Activated CD4-positive, alpha-beta T cell treated with anti-CD3 and anti-CD28 coated beads for 24 hours (primary cell): ENCODE measurements around the gene RAPGEF6.
"Not testable (repeated sequence)": the region's sequence is repeated elsewhere in the genome, so short reads cannot be mapped to it uniquely, and the experiment has no call there.

Experiments used
- DNase-seq, 2 donors: peaks; one replicate each; pipeline ENCODE4 v3.0.0-alpha.2; 2020; ENCODE audit warnings: low read depth in 2 of 2

RAPGEF6 gene

GRCh38 chr5:131640043-131640856 is 5.2 kb upstream of the RAPGEF6 start:
- peak; percentile 31 to 54 for DNase-seq

DNA sequence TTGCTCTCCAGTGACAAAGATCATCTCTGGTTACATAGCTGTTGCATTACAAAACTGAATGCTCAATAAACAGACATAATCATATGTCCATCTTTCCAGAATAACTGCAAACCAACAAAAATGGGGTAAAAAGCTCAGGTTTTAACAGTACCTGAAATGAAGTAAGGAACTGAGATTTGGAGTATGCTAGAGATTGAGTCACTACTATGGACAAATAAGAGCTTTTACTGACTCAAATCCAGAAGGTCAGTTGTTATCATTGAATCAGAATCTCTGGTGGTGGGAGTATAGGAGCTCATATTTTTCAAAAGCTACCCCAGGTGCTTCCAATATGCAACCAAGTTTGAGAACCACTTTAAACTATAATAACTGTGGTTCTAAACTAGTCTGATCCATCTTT is 4.1 kb upstream of the RAPGEF6 start:
- no peak for DNase-seq

DNA sequence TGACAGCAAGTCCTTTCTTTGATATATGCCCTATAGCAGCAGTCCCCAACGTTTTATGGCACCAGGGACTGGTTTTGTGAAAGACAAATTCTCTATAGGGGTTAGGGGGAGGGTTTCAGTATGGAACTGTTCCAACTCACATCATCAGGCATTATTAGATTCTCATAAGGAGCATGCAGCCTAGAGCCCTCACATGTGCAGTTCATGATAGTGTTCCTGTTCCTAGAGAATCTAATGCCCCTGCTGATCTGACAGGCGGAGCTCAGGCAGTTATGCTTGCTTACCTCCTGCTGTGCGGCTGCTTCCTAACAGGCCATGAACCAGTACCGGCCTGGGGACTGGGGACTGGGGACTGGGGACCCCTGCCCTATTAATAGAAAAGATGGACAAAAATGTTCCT is 2.7 kb upstream of the RAPGEF6 start:
- no peak for DNase-seq

- DNase-seq: peak in 1 of 2 donors; percentile 7
Observed at GRCh38 chr5:131635684-131636572, 899 bp upstream of the RAPGEF6 start.

- peak; percentile 19 to 23 for DNase-seq
Observed at GRCh38 chr5:131634666-131634995, 398 bp downstream of the RAPGEF6 start.

- no peak for DNase-seq
Observed at GRCh38 chr5:131634238-131634637, 791 bp downstream of the RAPGEF6 start.

- no peak for DNase-seq
Observed at GRCh38 chr5:131633830-131634229, 1.2 kb downstream of the RAPGEF6 start.

- no peak for DNase-seq
Observed at GRCh38 chr5:131630963-131631350, 4.1 kb downstream of the RAPGEF6 start.

DNA sequence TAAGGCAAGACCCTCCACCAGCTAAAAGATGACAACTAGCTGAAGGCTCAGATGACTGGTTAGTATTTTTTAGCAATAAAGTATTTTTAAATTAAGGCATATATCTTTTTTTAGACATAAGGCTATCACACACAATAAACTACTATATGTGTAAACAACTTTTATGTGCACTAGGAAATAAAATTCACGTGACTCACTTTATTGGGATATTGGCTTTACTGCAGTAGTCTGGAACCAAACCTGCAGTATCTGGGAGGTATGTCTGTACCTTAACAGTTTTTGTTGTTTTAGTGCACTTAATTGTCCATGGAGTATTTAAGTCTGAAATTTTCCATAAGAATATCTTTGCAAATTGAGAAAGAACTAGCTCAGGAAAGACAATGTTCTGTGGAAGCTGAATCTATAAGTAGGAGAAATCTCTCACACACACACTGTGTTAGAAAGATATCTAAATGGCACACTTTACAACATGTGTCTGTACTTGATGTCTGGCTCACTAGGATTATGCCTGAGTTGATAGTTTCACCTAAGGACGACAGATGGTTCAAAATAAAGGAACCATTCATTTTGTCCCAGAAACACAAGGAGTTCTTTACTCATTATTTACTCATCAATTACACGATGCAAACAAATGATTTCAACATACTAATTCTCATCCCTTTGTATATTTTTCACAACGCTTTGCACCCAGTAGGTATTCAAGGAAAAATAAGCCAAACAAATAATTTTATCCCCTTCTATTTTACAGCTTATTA is 4.6 kb downstream of the RAPGEF6 start:
- no peak for DNase-seq

DNA sequence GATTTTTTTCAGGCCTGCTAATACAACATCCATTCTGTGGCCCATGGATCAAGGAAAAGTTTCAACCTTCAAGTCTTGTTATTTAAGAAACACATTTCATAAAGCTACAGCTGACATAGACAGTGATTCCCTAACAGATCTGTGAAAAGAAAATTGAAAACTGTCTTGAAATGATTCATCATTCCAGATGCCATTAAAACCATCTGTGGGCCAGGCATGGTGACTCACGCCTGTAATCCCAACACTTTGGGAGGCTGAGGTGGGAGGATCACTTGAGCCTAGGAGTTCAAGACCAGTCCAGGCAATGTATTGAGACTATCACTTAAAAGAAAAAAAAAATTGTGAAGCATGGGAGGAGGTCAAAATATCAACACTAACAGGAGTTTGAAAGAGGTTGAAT is 6.0 kb downstream of the RAPGEF6 start:
- no peak for DNase-seq

DNA sequence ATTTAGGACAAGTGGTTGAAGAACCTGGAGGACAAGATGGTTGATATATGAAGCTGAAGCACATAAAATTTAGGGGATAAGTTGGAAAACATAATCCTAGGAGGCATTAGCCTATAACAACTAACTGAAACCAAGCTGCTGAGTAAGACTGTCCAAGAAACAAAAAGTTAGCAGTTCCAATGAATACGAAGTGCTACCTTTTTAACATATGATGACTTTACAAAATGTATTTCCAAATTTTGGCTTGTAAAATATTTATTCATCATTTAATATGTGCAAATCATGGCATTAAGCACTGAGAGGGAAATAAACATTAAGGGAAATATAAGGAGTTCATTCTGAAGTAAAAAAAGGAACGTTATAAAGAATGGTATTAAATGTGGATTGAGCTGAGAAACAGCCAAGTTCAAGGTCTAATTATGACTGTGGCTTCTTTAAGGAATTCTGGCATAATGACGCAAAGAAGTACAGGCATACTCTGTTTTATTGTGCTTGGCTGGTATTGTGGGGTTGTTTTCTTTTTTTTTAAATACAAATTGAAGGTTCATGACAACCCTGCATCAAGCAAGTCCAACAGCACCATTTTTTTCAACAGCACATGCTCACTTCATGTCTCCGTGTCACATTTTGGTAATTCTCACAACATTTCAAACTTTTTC is 7.7 kb downstream of the RAPGEF6 start:
- no peak for DNase-seq

DNA sequence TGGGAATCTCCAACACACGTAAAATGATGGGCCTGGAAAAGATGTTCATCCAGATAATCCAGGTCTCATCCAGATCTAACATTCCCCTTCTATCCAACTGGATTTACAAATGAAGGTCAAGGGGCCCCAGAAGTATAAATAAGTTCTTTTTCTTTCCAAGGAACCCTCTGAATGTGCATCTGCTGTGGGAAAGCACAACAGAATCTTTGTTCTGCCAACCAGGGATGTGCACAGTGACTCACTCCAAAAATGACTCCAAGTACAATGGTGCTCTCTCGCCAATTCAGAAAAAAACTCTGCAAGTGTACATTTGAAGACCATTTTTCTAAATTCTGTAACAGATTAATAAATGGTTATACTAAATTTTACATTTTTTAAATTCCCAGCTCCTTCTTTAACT is 12.4 kb downstream of the RAPGEF6 start:
- no peak for DNase-seq

- DNase-seq: not testable (repeated sequence)
Observed at GRCh38 chr5:131621164-131621563, 13.9 kb downstream of the RAPGEF6 start.

- DNase-seq: no peak
Observed at GRCh38 chr5:131619102-131619501, 15.9 kb downstream of the RAPGEF6 start.

- no peak for DNase-seq
Observed at GRCh38 chr5:131617140-131617822, 17.7 kb downstream of the RAPGEF6 start.

GRCh38 chr5:131615957-131616356 is 19.1 kb downstream of the RAPGEF6 start:
- no peak for DNase-seq

DNA sequence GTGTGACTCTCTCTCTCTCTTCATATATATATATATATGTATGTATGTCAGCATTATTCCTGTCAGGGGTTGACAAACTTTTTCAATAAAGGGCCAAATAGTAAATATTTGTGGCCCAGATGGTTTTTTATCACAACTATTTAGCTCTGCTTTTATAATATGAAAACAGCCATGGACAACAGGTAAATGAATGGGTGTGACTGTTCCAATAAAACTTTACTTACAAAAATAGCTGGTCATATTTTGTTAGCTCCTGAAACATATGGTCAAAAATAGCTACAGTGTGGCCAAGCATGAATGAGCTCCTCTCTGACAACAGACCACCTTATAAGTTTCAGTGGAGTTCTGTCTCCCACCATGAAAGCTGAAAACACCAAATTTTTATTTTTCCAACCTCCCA is 21.6 kb downstream of the RAPGEF6 start:
- no peak for DNase-seq

GRCh38 chr5:131611064-131611381 is 24.0 kb downstream of the RAPGEF6 start:
- DNase-seq: no peak

DNA sequence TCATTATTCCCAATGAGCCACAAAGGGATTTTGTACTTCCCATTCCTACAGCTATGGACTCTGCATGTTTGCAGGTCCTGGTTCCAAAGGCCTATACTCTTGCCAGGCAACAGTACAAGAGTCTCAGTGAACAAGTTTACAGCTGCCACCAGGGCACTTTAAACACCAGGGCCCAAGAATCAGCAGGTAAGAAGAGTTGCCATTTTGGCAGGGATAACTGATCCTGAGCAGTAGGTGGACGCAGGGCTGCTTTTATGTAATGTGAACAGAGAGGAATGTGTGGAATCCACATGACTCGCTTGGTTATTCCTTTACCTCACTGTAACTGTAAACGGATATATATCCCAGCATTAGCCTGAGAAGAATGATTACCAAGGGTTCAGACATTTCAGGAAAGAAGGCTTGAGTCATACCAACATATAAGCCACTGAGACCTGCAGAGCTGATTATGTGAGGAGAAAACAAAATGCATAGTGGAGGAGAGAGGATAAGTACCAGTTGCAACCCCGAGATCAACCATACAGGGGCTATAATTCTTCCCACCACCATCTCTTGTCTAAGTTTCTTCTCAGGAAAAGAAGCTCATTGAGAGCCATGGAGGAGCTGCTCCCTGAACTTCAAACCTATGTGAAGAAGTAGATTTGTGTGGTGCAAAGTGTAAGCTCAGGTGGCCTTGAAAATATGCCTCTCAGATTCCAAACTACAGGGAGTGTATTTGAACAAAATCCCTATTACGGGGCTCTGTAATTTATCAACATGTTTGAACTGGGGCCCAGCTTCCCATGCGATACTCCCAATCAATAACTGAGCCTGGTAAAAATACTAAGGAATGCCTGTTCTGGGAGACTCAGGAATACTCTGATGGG is 24.6 kb downstream of the RAPGEF6 start:
- no peak for DNase-seq

DNA sequence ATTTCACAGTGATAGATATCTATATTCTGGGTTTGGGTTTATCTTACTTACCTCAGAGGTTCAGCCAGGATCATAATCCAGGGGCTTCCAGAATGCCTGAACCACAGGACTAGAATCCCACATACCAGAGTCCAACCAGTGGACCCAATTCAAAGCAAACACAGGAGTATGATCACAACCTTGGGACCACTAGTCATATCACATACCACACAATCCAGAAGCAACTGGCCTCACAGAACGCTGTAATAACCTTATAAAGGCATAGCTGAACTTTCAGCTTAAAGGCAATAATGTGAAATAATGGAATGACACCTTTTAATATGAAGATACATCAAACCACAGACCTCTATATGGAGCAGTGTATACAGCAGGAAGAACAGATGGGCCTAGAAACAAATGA is 25.3 kb downstream of the RAPGEF6 start:
- no peak for DNase-seq
